HEK293 (cell line): ENCODE data around the gene DHDH.
A peak's percentile ranks its signal among the peaks of the same experiment; 100 is the strongest.
"Not testable (repeated sequence)": the region's sequence is repeated elsewhere in the genome, so short reads cannot be mapped to it uniquely, and the experiment has no call there.

Source experiments
- CTCF ChIA-PET: fragments of 350-600 bp; formaldehyde crosslinking; extraction: SDS; loops from one replicate; lab custom pipeline; 2021; ENCODE audit warnings: antibody characterized with exemption; lab: Yijun Ruan, JAX
- POLR2A ChIA-PET: fragments of 300-600 bp; formaldehyde crosslinking; extraction: SDS; loops from one replicate; lab custom pipeline; 2020; ENCODE audit warnings: antibody characterized with exemption, inconsistent platforms; lab: Yijun Ruan, JAX
- H3K27ac ChIP-seq: fragments of 200-500 bp; sonication (Bioruptor generic); 2 replicates; pipeline ENCODE4 v1.5.1; 2014; ENCODE audit warnings: low read depth, low read length, control low read depth, inconsistent platforms; ENCODE audit errors: extremely low read depth
- H3K36me3 ChIP-seq, 2 experiments: fragments of 200-500 bp in 1 of 2; sonication (Bioruptor generic) in 1 of 2; 1 replicate in 1 of 2; 2 replicates in 1 of 2; pipeline ENCODE4 v1.5.1; 2014 to 2017; ENCODE audit warnings: inconsistent platforms in 2 of 2, low read length in 2 of 2; ENCODE audit not compliant: control insufficient read depth in 2 of 2, insufficient read depth in 1 of 2
- H3K4me1 ChIP-seq: fragments of 200-500 bp; sonication (Bioruptor generic); 2 replicates; pipeline ENCODE4 v1.5.1; 2014; ENCODE audit warnings: mild to moderate bottlenecking, low read length, inconsistent platforms; ENCODE audit not compliant: control insufficient read depth, insufficient read depth
- H3K4me3 ChIP-seq: 2 replicates; pipeline ENCODE4 v1.5.1; 2011; ENCODE audit warnings: low read depth, mild to moderate bottlenecking, control low read depth, low read length, moderate library complexity
- H3K9me3 ChIP-seq: fragments of 200-500 bp; sonication (Bioruptor generic); 2 replicates; pipeline ENCODE4 v1.5.1; 2014; ENCODE audit warnings: low read depth, low read length, inconsistent platforms; ENCODE audit not compliant: control insufficient read depth, insufficient read depth
- BCL11A ChIP-seq: fragments of 450-650 bp; formaldehyde crosslinking; IDR thresholded peaks from 2 replicates; pipeline ENCODE4 v1.5.1; 2016; ENCODE audit warnings: low read depth, missing biosample characterization, missing genetic modification characterization
- CTCF ChIP-seq: fragments of 450-650 bp; formaldehyde crosslinking; IDR thresholded peaks from 2 replicates; pipeline ENCODE4 v1.5.1; 2016; ENCODE audit warnings: missing biosample characterization, missing genetic modification characterization
- EGR2 ChIP-seq: fragments of 450-650 bp; formaldehyde crosslinking; IDR thresholded peaks from 2 replicates; pipeline ENCODE4 v1.5.1; 2016; ENCODE audit warnings: low read depth, missing biosample characterization, missing genetic modification characterization
- MYNN ChIP-seq: fragments of 450-650 bp; formaldehyde crosslinking; IDR thresholded peaks from 2 replicates; pipeline ENCODE4 v1.5.1; 2016; ENCODE audit warnings: missing biosample characterization, missing genetic modification characterization, borderline replicate concordance
- MZF1 ChIP-seq: fragments of 450-650 bp; formaldehyde crosslinking; IDR thresholded peaks from 2 replicates; pipeline ENCODE4 v1.5.1; 2017; ENCODE audit warnings: missing biosample characterization, missing genetic modification characterization, borderline replicate concordance
- PRDM1 ChIP-seq: fragments of 450-650 bp; formaldehyde crosslinking; IDR thresholded peaks from 2 replicates; pipeline ENCODE4; 2016; ENCODE audit warnings: missing biosample characterization, missing genetic modification characterization
- PRDM6 ChIP-seq: fragments of 450-650 bp; formaldehyde crosslinking; IDR thresholded peaks from 2 replicates; pipeline ENCODE4 v1.5.1; 2017; ENCODE audit warnings: missing biosample characterization, missing genetic modification characterization
- SALL2 ChIP-seq: fragments of 450-650 bp; formaldehyde crosslinking; IDR thresholded peaks from 2 replicates; pipeline ENCODE4 v1.5.0; 2017; ENCODE audit warnings: missing biosample characterization, mild to moderate bottlenecking, missing genetic modification characterization, borderline replicate concordance
- SP7 ChIP-seq: fragments of 450-650 bp; formaldehyde crosslinking; IDR thresholded peaks from 2 replicates; pipeline ENCODE4 v1.5.1; 2016; ENCODE audit warnings: missing biosample characterization, missing genetic modification characterization
- WT1 ChIP-seq: fragments of 450-650 bp; formaldehyde crosslinking; IDR thresholded peaks from 2 replicates; pipeline ENCODE4 v1.5.1; 2016; ENCODE audit warnings: missing biosample characterization, missing genetic modification characterization
- ZBTB44 ChIP-seq: fragments of 450-650 bp; IDR thresholded peaks from 2 replicates; pipeline ENCODE4 v1.5.1; 2018; ENCODE audit warnings: missing biosample characterization, mild to moderate bottlenecking, missing genetic modification characterization
- ZFHX2 ChIP-seq: fragments of 450-650 bp; formaldehyde crosslinking; conservative IDR thresholded peaks from 2 replicates; pipeline ENCODE4 v1.5.1; 2016; ENCODE audit warnings: missing biosample characterization, missing genetic modification characterization
- ZFP3 ChIP-seq: fragments of 450-650 bp; formaldehyde crosslinking; IDR thresholded peaks from 2 replicates; pipeline ENCODE4 v1.5.1; 2016; ENCODE audit warnings: low read depth, missing biosample characterization, missing genetic modification characterization
- ZNF112 ChIP-seq: fragments of 450-650 bp; formaldehyde crosslinking; IDR thresholded peaks from 2 replicates; pipeline ENCODE4 v1.5.0; 2017; ENCODE audit warnings: missing biosample characterization, missing genetic modification characterization
- ZNF274 ChIP-seq, 2 experiments: fragments of 200-500 bp in 1 of 2; fragments of 450-650 bp in 1 of 2; sonication (Bioruptor generic) in 1 of 2; formaldehyde crosslinking in 1 of 2; IDR thresholded peaks; 2 replicates each; pipeline versions ENCODE4 v1.5.1 to v1.6.1; 2014 to 2016; ENCODE audit warnings: borderline replicate concordance in 1 of 2, inconsistent platforms in 1 of 2, low read length in 1 of 2, missing biosample characterization in 1 of 2, missing genetic modification characterization in 1 of 2
- ZNF324 ChIP-seq: fragments of 450-650 bp; formaldehyde crosslinking; IDR thresholded peaks from 2 replicates; pipeline ENCODE4 v1.5.1; 2016; ENCODE audit warnings: missing biosample characterization, missing genetic modification characterization
- ZNF366 ChIP-seq: fragments of 450-650 bp; formaldehyde crosslinking; conservative IDR thresholded peaks from 2 replicates; pipeline ENCODE4 v1.5.1; 2016; ENCODE audit warnings: missing biosample characterization, missing genetic modification characterization
- ZNF391 ChIP-seq: fragments of 450-650 bp; formaldehyde crosslinking; IDR thresholded peaks from 2 replicates; pipeline ENCODE4 v1.5.1; 2016; ENCODE audit warnings: low read depth, missing biosample characterization, missing genetic modification characterization, borderline replicate concordance
- ZNF423 ChIP-seq: fragments of 450-650 bp; formaldehyde crosslinking; IDR thresholded peaks from 2 replicates; pipeline ENCODE4 v1.5.1; 2016; ENCODE audit warnings: missing biosample characterization, missing genetic modification characterization
- ZNF596 ChIP-seq: fragments of 450-650 bp; IDR thresholded peaks from 2 replicates; pipeline ENCODE4 v1.5.0; 2018; ENCODE audit warnings: missing biosample characterization, mild to moderate bottlenecking, missing genetic modification characterization, moderate library complexity
- ZNF600 ChIP-seq: fragments of 450-650 bp; formaldehyde crosslinking; IDR thresholded peaks from 2 replicates; pipeline ENCODE4 v1.5.1; 2016; ENCODE audit warnings: missing biosample characterization, missing genetic modification characterization
- ZNF629 ChIP-seq: fragments of 450-650 bp; formaldehyde crosslinking; IDR thresholded peaks from 2 replicates; pipeline ENCODE4 v1.5.1; 2017; ENCODE audit warnings: missing biosample characterization, missing genetic modification characterization
- ZNF704 ChIP-seq: fragments of 450-650 bp; formaldehyde crosslinking; IDR thresholded peaks from 2 replicates; pipeline ENCODE4 v1.5.1; 2016; ENCODE audit warnings: missing biosample characterization, missing genetic modification characterization
- ZSCAN16 ChIP-seq: fragments of 450-650 bp; formaldehyde crosslinking; IDR thresholded peaks from 2 replicates; pipeline ENCODE4 v1.5.1; 2016; ENCODE audit warnings: missing biosample characterization, missing genetic modification characterization

The DHDH gene

GRCh38 chr19:48926909-48927308, 6.6 kb upstream of the DHDH start (continued):
- TF ChIP-seq ZFP3 (tag by site-specific recombination) (no peak), EGR2 (tag by site-specific recombination) (0 out of 2 replicates have a peak, but pooled peaks have one; percentile 11), CTCF (tag by site-specific recombination) (no peak), ZNF600 (tag by site-specific recombination) (peak; percentile 85), ZFHX2 (peak; percentile 46), SP7 (tag by site-specific recombination) (peak; percentile 18; the same call in 1 of the 2 replicates), MYNN (tag by site-specific recombination) (no peak), ZNF704 (no peak), ZBTB44 (tag by site-specific recombination) (no peak), ZNF324 (tag by site-specific recombination) (no peak)

GRCh38 chr19:48927692-48928091, 5.8 kb upstream of the DHDH start:
- not testable (repeated sequence) for H3K4me1 ChIP-seq, H3K27ac ChIP-seq, H3K9me3 ChIP-seq, H3K36me3 ChIP-seq, H3K4me3 ChIP-seq
- ChIA-PET CTCF (interaction anchor here (0.7 kb wide), 1 partner anchor 101 kb away, joined by 4 read pairs; no protein-coding TSS in a partner anchor), POLR2A (interaction anchor here (0.6 kb wide), 2 partner anchors 13 to 31 kb away, joined by 3 read pairs; no protein-coding TSS in a partner anchor)

- POLR2A ChIA-PET: interaction anchor here (0.6 kb wide), 2 partner anchors 13 to 32 kb away, joined by 3 read pairs; no protein-coding TSS in a partner anchor
- Histone ChIP-seq H3K9me3 (no peaks in the 10 kb centered on the region), H3K36me3 (peaks cover 0 to 3% of the 10 kb centered on the region in 2 experiments; a peak in 1 of 3 replicates), H3K27ac (no peak overlapping the region), H3K4me1 (peaks cover 3% of the 10 kb centered on the region; the same call in 1 of the 2 replicates), H3K4me3 (no peak overlapping the region)
- TF ChIP-seq MZF1 (tag by site-specific recombination): no peak
- no peak for TF ChIP-seq ZSCAN16 (tag by site-specific recombination)
- no peak for TF ChIP-seq ZNF274 (IDR thresholded peaks at IDR 0.05; ENCODE audit: low read length)
- no peak for TF ChIP-seq ZNF274 (tag by site-specific recombination; IDR thresholded peaks at IDR 0.05; ENCODE audit: borderline replicate concordance)
- no peak for TF ChIP-seq SALL2 (tag by site-specific recombination)
- TF ChIP-seq ZNF423 (tag by site-specific recombination): no peak
- TF ChIP-seq ZNF629 (tag by site-specific recombination): no peak
- no peak for TF ChIP-seq PRDM1 (tag by site-specific recombination)
- TF ChIP-seq PRDM6: no peak
- TF ChIP-seq ZNF112: no peak
- TF ChIP-seq ZNF596 (tag by site-specific recombination): no peak
- no peak for TF ChIP-seq ZNF366 (tag by site-specific recombination)
- TF ChIP-seq BCL11A (tag by site-specific recombination): no peak
- TF ChIP-seq ZNF391: no peak
- no peak for TF ChIP-seq WT1 (tag by site-specific recombination)
- CTCF ChIA-PET: interaction anchor here (0.7 kb wide), 1 partner anchor 102 kb away, joined by 4 read pairs; no protein-coding TSS in a partner anchor
These were observed 5.1 kb upstream of the DHDH start for GRCh38 chr19:48928164-48929025.
